ENCODE data around the gene MYMX.

DNA sequence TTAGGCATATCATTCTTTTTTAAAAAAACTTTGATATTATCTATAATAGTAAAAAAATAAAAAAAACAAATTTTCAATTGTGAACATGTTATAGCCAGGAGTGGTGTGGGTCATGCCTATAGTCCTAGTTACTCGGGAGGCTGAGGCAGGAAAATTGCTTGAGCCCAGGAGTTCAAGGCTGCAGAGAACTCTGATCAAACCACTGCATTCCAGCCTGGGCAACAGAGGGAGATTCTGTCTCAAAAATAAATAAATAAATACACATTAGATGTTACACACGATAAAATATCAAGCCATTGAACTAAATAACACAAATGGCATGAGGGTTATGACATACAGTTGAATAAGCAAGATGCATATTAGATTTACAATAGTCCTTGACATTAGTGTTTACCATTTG, 27.9 kb upstream of the MYMX start:
- TF ChIP-seq EGR2 (tag by site-specific recombination; IDR thresholded peaks at IDR 0.05; ENCODE audit: low read depth) (no peak), MYNN (tag by site-specific recombination; IDR thresholded peaks at IDR 0.05; ENCODE audit: borderline replicate concordance) (no peak), ZNF37A (tag by site-specific recombination; IDR thresholded peaks at IDR 0.05) (no peak), HOXA7 (CRISPR knock-in tag; IDR thresholded peaks at IDR 0.05; ENCODE audit: borderline replicate concordance) (no peak), ZXDB (tag by site-specific recombination; IDR thresholded peaks at IDR 0.05) (no peak)
- TF ChIP-seq, protein P1, sequence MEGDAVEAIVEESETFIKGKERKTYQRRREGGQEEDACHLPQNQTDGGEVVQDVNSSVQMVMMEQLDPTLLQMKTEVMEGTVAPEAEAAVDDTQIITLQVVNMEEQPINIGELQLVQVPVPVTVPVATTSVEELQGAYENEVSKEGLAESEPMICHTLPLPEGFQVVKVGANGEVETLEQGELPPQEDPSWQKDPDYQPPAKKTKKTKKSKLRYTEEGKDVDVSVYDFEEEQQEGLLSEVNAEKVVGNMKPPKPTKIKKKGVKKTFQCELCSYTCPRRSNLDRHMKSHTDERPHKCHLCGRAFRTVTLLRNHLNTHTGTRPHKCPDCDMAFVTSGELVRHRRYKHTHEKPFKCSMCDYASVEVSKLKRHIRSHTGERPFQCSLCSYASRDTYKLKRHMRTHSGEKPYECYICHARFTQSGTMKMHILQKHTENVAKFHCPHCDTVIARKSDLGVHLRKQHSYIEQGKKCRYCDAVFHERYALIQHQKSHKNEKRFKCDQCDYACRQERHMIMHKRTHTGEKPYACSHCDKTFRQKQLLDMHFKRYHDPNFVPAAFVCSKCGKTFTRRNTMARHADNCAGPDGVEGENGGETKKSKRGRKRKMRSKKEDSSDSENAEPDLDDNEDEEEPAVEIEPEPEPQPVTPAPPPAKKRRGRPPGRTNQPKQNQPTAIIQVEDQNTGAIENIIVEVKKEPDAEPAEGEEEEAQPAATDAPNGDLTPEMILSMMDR (tag by site-specific recombination; IDR thresholded peaks at IDR 0.05) = no peak
- TF ChIP-seq, protein P2, sequence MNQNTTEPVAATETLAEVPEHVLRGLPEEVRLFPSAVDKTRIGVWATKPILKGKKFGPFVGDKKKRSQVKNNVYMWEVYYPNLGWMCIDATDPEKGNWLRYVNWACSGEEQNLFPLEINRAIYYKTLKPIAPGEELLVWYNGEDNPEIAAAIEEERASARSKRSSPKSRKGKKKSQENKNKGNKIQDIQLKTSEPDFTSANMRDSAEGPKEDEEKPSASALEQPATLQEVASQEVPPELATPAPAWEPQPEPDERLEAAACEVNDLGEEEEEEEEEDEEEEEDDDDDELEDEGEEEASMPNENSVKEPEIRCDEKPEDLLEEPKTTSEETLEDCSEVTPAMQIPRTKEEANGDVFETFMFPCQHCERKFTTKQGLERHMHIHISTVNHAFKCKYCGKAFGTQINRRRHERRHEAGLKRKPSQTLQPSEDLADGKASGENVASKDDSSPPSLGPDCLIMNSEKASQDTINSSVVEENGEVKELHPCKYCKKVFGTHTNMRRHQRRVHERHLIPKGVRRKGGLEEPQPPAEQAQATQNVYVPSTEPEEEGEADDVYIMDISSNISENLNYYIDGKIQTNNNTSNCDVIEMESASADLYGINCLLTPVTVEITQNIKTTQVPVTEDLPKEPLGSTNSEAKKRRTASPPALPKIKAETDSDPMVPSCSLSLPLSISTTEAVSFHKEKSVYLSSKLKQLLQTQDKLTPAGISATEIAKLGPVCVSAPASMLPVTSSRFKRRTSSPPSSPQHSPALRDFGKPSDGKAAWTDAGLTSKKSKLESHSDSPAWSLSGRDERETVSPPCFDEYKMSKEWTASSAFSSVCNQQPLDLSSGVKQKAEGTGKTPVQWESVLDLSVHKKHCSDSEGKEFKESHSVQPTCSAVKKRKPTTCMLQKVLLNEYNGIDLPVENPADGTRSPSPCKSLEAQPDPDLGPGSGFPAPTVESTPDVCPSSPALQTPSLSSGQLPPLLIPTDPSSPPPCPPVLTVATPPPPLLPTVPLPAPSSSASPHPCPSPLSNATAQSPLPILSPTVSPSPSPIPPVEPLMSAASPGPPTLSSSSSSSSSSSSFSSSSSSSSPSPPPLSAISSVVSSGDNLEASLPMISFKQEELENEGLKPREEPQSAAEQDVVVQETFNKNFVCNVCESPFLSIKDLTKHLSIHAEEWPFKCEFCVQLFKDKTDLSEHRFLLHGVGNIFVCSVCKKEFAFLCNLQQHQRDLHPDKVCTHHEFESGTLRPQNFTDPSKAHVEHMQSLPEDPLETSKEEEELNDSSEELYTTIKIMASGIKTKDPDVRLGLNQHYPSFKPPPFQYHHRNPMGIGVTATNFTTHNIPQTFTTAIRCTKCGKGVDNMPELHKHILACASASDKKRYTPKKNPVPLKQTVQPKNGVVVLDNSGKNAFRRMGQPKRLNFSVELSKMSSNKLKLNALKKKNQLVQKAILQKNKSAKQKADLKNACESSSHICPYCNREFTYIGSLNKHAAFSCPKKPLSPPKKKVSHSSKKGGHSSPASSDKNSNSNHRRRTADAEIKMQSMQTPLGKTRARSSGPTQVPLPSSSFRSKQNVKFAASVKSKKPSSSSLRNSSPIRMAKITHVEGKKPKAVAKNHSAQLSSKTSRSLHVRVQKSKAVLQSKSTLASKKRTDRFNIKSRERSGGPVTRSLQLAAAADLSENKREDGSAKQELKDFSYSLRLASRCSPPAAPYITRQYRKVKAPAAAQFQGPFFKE (tag by site-specific recombination; IDR thresholded peaks at IDR 0.05; ENCODE audit: borderline replicate concordance) = no peak

Data from HEK293 (cell line).